DLD1 (cell line): Measurements from ENCODE around the gene TLCD2.
"Not testable (repeated sequence)": the region's sequence is repeated elsewhere in the genome, so short reads cannot be mapped to it uniquely, and the experiment has no call there.

ENCODE experiments used
- in situ Hi-C: cut with HindIII; loops from 2 replicates; pipeline ENCODE4 v1.10.0; 2017; ENCODE audit warnings: low sequenced_read_pairs

Gene TLCD2

GRCh38 chr17:1736348-1737281 lies 26.4 kb upstream of the TLCD2 start:
- in situ Hi-C loops, result no loop called here

- in situ Hi-C loops, result no loop called here
Observed at GRCh38 chr17:1735834-1736347, 25.7 kb upstream of the TLCD2 start.

GRCh38 chr17:1735418-1735817 lies 25.2 kb upstream of the TLCD2 start:
- in situ Hi-C loops, result no loop called here

GRCh38 chr17:1733759-1734158 lies 23.6 kb upstream of the TLCD2 start:
- in situ Hi-C loops, result no loop called here

- in situ Hi-C loops, result no loop called here
Observed at GRCh38 chr17:1732833-1733321, 22.7 kb upstream of the TLCD2 start.

DNA sequence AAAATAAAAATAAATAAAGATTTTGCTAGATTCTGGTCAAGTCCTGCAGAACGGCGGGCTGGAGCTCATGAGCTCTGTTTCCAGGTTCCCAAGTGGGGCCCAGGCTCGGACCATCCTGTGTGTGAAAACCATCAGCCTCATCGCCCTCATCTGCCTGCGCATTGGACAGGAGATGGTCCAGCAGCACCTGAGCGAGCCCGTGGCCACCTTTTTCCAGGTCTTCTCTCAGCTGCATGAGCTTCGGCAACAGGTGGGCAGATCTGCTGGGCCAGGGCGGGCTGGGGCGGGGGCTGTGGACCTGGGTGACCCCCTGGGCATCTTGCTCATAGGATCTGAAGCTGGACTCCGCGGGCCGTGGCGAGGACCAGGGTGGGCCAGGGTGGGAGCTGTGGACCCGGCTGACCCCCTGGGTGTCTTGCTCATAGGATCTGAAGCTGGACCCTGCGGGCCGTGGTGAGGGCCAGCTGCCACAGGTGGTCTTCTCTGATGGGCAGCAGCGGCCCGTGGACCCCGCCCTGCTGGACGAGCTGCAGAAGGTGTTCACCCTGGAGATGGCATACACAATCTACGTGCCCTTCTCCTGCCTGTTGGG lies 22.2 kb upstream of the TLCD2 start:
- in situ Hi-C loops, result no loop called here

DNA sequence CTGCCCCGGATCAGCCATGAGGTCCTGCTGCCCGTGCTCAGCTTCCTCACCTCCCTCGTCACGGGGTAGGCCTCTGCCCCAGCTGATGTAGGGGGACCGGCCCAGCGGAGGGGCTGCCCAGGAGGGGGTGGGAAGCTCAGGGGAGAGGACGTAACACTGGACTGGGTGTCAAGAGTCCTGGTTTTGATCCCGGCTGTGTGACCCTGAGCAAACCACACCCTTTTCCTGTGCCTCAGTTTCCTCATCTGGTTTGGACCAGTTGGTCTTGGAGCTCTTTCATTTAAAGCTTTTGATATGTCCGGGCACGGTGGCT lies 21.0 kb upstream of the TLCD2 start:
- in situ Hi-C loops, result no loop called here

DNA sequence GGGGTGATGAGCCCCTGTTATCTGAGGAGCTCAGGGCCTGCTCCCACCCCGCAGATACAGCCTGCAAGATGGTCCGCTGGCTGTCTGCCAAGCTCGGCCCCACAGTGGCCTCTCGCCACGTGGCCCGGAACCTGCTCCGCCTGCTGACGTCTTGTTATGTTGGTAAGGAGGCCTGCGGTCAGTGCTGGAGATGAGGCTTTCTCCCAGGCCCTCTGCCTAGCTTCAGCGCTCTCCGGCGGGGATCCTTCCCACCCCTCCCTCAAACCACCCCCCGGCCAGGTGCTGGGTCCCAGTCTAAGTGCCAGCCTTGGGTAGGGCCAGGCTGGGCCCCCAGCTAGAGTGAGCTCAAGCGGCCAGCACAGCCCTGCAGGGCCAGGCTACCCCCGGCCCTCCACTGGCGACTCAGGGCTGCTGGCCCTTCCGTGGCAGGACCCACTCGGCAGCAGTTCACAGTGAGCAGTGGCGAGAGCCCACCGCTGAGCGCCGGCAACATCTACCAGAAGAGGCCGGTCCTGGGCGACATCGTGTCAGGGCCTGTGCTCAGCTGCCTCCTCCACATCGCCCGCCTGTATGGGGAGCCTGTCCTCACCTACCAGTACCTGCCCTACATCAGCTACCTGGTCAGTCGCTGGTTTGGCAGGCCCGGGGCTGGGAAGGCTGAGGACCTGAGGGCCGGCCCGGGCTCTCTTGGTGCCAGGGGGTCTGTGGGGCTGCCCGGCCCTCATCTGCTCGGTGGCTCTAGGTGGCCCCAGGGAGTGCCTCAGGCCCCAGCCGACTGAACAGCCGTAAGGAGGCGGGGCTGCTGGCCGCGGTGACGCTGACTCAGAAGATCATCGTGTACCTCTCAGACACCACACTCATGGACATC lies 20.4 kb upstream of the TLCD2 start:
- in situ Hi-C loops, result no loop called here

DNA sequence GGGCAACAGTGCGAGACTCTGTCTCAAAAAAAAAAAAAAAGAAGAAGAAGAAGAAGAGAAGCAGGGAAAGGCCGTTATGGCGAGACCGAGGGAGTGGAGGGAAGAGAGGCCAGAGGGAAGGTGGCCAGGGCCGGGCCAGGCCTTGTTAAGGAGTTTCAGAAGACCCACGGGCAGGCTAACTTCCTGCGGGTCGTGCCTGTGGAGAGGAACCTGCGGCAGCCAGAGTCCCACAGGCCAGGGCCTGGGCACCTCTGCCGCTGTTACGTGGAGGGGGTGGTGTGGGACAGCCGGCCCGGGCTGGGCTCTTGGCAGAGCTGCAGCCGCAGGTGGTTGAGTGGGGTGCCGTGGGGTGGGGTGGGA lies 19.8 kb upstream of the TLCD2 start:
- in situ Hi-C loops, result no loop called here

- in situ Hi-C loops, result no loop called here
Observed at GRCh38 chr17:1727876-1728630, 17.9 kb upstream of the TLCD2 start.

DNA sequence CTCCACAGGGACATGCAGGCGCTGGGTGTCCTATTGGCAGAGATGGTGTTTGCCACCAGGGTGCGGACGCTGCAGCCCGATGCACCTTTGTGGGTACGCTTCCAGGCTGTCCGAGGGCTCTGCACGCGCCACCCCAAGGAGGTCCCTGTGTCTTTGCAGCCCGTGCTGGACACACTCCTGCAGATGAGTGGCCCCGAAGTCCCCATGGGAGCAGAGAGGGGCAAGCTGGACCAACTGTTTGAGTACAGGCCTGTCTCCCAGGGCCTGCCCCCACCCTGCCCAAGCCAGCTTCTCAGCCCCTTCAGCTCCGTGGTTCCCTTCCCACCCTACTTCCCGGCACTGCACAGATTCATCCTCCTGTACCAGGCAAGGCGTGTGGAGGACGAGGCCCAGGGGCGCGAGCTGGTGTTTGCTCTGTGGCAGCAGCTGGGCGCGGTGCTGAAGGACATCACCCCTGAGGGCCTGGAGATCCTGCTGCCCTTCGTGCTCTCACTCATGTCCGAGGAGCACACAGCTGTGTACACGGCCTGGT lies 17.1 kb upstream of the TLCD2 start:
- in situ Hi-C loops, result no loop called here

DNA sequence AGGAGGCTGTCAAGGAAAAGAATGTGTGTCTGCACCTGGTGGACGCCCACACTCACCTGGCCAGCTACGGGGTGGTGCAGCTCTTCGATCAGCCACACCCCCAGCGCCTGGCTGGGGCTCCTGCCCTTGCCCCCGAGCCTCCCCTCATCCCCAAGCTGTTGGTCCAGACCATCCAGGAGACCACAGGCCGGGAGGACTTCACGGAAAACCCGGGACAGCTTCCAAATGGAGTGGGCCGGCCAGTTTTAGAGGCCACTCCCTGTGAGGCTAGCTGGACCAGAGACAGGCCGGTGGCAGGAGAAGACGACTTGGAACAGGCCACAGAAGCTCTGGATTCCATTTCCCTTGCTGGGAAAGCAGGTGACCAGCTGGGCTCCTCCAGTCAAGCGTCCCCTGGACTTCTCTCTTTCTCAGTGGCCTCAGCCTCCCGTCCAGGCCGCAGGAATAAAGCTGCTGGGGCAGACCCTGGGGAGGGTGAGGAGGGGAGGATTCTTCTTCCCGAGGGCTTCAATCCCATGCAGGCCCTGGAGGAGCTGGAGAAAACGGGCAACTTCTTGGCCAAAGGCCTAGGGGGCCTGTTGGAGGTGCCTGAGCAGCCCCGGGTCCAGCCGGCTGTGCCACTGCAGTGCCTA lies 16.6 kb upstream of the TLCD2 start:
- in situ Hi-C loops, result no loop called here

- in situ Hi-C loops, result no loop called here
Observed at GRCh38 chr17:1725642-1726511, 15.7 kb upstream of the TLCD2 start.

DNA sequence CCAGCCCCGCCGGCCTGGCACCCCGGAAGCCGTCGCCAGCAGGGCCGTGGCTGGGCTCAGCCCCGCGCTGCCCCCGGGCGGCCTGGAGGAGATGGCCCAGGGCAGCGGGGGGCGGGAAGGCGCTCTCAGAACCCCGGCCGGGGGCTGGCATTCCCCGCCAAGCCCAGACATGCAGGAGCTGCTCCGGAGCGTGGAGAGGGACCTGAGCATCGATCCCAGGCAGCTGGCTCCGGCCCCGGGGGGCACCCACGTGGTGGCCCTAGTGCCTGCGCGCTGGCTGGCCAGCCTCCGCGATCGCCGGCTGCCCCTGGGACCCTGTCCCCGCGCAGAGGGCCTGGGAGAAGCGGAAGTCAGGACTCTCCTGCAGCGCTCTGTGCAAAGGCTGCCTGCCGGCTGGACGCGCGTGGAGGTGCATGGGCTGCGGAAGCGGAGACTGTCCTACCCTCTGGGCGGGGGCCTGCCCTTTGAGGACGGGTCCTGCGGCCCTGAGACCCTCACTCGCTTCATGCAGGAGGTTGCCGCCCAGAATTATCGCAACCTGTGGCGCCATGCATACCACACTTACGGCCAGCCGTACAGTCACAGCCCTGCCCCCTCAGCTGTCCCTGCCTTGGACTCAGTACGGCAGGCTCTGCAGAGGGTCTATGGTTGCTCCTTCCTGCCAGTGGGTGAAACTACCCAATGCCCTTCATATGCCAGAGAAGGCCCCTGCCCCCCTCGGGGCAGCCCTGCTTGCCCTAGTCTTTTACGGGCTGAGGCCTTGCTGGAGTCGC lies 14.9 kb upstream of the TLCD2 start:
- in situ Hi-C loops, result no loop called here

- in situ Hi-C loops, result no loop called here
Observed at GRCh38 chr17:1724351-1724868, 14.2 kb upstream of the TLCD2 start, which contains the start of gene WDR81. WDR81 (plus strand) TSS chr17:1724704; CDS start chr17:1724960, 256 bp downstream.

GRCh38 chr17:1722022-1722421 lies 11.8 kb upstream of the TLCD2 start:
- in situ Hi-C loops, result not testable (repeated sequence)

DNA sequence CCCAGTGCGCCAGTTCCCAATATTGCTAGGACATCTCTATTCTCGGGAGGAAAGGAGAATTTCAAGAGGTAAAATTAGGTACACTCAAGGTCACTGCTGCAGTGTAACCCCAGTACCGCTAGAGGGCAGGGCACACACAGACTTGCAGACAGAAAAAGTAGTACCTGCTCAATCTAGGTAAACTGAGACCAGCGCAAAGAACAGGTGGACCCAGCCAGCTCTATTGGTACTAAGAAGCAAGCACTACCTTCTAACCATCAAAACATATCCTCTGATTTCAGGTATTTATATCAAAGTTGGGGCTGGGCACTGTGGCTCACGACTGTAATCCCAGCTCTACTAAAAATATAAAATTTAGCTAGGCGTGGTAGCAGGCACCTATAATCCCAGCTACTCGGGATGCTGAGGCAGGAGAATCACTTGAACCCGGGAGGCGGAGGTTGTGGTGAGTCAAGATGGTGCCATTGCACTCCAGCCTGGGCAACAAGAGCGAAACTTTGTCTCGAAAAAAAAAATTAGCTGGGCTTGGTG lies 10.7 kb upstream of the TLCD2 start:
- in situ Hi-C loops, result no loop called here
